GM13977 (cell line): Measurements from ENCODE around the gene TFR2.
A peak's percentile ranks its signal among the peaks of the same experiment; 100 is the strongest.

ENCODE experiments used
- DNase-seq: peaks from one replicate; pipeline ENCODE4 v3.0.0; 2012; ENCODE audit warnings: low spot score
- CTCF ChIP-seq: IDR thresholded peaks from 2 replicates; pipeline ENCODE4 v1.5.1; 2012; ENCODE audit warnings: mild to moderate bottlenecking, control low read depth; ENCODE audit not compliant: insufficient read depth; ENCODE audit errors: extremely low read depth, missing control alignments
- in situ Hi-C: fragments of 300-500 bp; cut with MboI; formaldehyde crosslinking; loops from one replicate; pipeline ENCODE4 v1.12.0; 2022; ENCODE audit warnings: low sequenced_read_pairs, low pct_unique_long_range_greater_than_20kb, mixed read lengths, inconsistent platforms; ENCODE audit not compliant: unreplicated experiment

Gene TFR2

GRCh38 chr7:100604028-100604975, 37.0 kb downstream of the TFR2 start:
- peak; percentile 94 for DNase-seq
- in situ Hi-C loops, result no loop called here
- peak; percentile 47 for TF ChIP-seq CTCF

- in situ Hi-C loops, result no loop called here
- TF ChIP-seq CTCF, result no peak
- DNase-seq, result no peak
Measured at GRCh38 chr7:100603726-100604027, 37.7 kb downstream of the TFR2 start.

- in situ Hi-C loops, result no loop called here
- no peak for DNase-seq
- TF ChIP-seq CTCF, result no peak
Measured at GRCh38 chr7:100602889-100603725, 38.2 kb downstream of the TFR2 start.

GRCh38 chr7:100600730-100601038, 40.7 kb downstream of the TFR2 start:
- no peak for DNase-seq
- in situ Hi-C loops, result no loop called here
- TF ChIP-seq CTCF, result no peak

- peak; percentile 18 for TF ChIP-seq CTCF
- in situ Hi-C loops, result no loop called here
- no peak for DNase-seq
Measured at GRCh38 chr7:100599911-100600729, 41.2 kb downstream of the TFR2 start.

- in situ Hi-C loops, result no loop called here
- DNase-seq, result no peak
- TF ChIP-seq CTCF, result no peak
Measured at GRCh38 chr7:100598425-100598824, 42.9 kb downstream of the TFR2 start.
